Astrocyte (in vitro differentiated cells and primary cell): ENCODE data around the gene GOLGA8S. TPM values are rescaled to one million over a fixed set of nuclear protein-coding genes. Genes with fewer than 3 reads are reported as not detected.
"Not testable (repeated sequence)": the region's sequence is repeated elsewhere in the genome, so short reads cannot be mapped to it uniquely, and the experiment has no call there.

ENCODE experiments used
- DNase-seq: peaks from one replicate; pipeline ENCODE4 v3.0.0-alpha.2; 2010; ENCODE audit warnings: low read depth
- FAIRE-seq: peaks from 2 replicates; lab custom pipeline; 2011; peaks lifted over from hg19 to GRCh38; lab: Jason Lieb, UNC
- H2AFZ ChIP-seq: 2 replicates; pipeline ENCODE4 v1.6.0; 2012; ENCODE audit warnings: low read depth, low read length, inconsistent platforms
- H3K27ac ChIP-seq: 2 replicates; pipeline ENCODE4 v1.5.1; 2011; ENCODE audit warnings: low read depth, low read length, inconsistent platforms
- H3K27me3 ChIP-seq: 2 replicates; pipeline ENCODE4 v1.6.0; 2011; ENCODE audit warnings: low read length, inconsistent platforms; ENCODE audit not compliant: insufficient read depth
- H3K36me3 ChIP-seq: 2 replicates; pipeline ENCODE4 v1.5.1; 2011; ENCODE audit warnings: low read length, inconsistent platforms; ENCODE audit not compliant: insufficient read depth
- H3K4me1 ChIP-seq: 2 replicates; pipeline ENCODE4 v1.5.1; 2011; ENCODE audit warnings: low read length, inconsistent platforms; ENCODE audit not compliant: insufficient read depth
- H3K4me2 ChIP-seq: 2 replicates; pipeline ENCODE4 v1.6.0; 2012; ENCODE audit warnings: low read length, inconsistent platforms
- H3K4me3 ChIP-seq: 2 replicates; pipeline ENCODE4 v1.5.1; 2011; ENCODE audit warnings: low read depth, mild to moderate bottlenecking, low read length, inconsistent platforms; ENCODE audit not compliant: insufficient read depth
- H3K79me2 ChIP-seq: 2 replicates; pipeline ENCODE4 v1.6.0; 2012; ENCODE audit warnings: mild to moderate bottlenecking, low read length, inconsistent platforms; ENCODE audit not compliant: insufficient read depth
- H3K9ac ChIP-seq: 2 replicates; pipeline ENCODE4 v1.6.0; 2012; ENCODE audit warnings: mild to moderate bottlenecking, low read length, inconsistent platforms
- H3K9me3 ChIP-seq: 2 replicates; pipeline ENCODE4 v1.5.1; 2012; ENCODE audit warnings: low read depth, mild to moderate bottlenecking, low read length, inconsistent platforms; ENCODE audit not compliant: insufficient read depth
- H4K20me1 ChIP-seq: 2 replicates; pipeline ENCODE4 v1.6.0; 2012; ENCODE audit warnings: low read length, inconsistent platforms; ENCODE audit not compliant: insufficient read depth
- H3K27ac Mint-ChIP-seq: one replicate; pipeline ENCODE4 v1.8.0; 2021; ENCODE audit warnings: mild to moderate bottlenecking, mixed read lengths; ENCODE audit not compliant: unreplicated experiment
- H3K27me3 Mint-ChIP-seq: one replicate; pipeline ENCODE4 v1.8.0; 2021; ENCODE audit warnings: low read depth, mixed read lengths; ENCODE audit not compliant: unreplicated experiment
- H3K36me3 Mint-ChIP-seq: one replicate; pipeline ENCODE4 v1.8.0; 2021; ENCODE audit warnings: low read depth, mixed read lengths; ENCODE audit not compliant: unreplicated experiment
- H3K4me1 Mint-ChIP-seq: one replicate; pipeline ENCODE4 v1.8.0; 2021; ENCODE audit warnings: low read depth, mixed read lengths; ENCODE audit not compliant: unreplicated experiment
- H3K4me3 Mint-ChIP-seq: one replicate; pipeline ENCODE4 v1.8.0; 2021; ENCODE audit warnings: mild to moderate bottlenecking, moderate library complexity, mixed read lengths; ENCODE audit not compliant: unreplicated experiment
- H3K9me3 Mint-ChIP-seq: one replicate; pipeline ENCODE4 v1.8.0; 2021; ENCODE audit warnings: mild to moderate bottlenecking, mixed read lengths; ENCODE audit not compliant: unreplicated experiment
- CTCF ChIP-seq: IDR thresholded peaks from 2 replicates; pipeline ENCODE4 v1.5.1; 2011; ENCODE audit warnings: low read depth, mild to moderate bottlenecking, inconsistent platforms, low read length, moderate library complexity; ENCODE audit not compliant: insufficient read depth
- EZH2 ChIP-seq: IDR thresholded peaks from 2 replicates; pipeline ENCODE4 v1.6.1; 2012; ENCODE audit warnings: mild to moderate bottlenecking, low read length, inconsistent platforms; ENCODE audit not compliant: insufficient read depth
- total RNA-seq: library from RNA; stranded (reverse); gene quantifications from 2 replicates; pipeline ENCODE4 v1.2.1, GENCODE V29; 2021

Gene GOLGA8S
- total RNA-seq, 1 donor from 2014 or later, result 0.14 TPM

DNA sequence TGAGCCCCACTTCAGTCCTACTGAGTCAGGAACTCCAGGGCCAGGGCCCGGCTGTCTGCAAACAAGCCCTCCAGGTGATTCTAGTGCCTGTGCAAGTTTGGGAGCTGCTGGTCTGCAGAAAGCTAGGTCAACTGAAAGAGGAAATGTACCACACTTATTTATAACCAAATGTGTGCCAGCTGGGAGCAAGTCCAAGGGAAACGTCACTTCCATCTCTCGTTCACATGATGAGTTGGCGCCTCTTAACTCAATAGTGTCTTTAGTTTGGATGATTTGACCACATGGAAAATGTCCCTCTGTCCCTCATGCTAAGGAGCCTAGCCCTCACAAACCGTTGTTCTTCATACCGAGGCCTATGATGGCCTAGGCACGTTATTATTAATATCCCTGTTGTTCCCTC, 43.2 kb downstream of the GOLGA8S start:
- no peak overlapping the region for H3K27ac Mint-ChIP-seq
- Histone ChIP-seq H3K9me3 (no peaks in the 10 kb centered on the region), H3K36me3 (no peaks in the 10 kb centered on the region), H3K27me3 (no peaks in the 10 kb centered on the region), H2AFZ (no peak overlapping the region), H4K20me1 (no peaks in the 10 kb centered on the region), H3K4me2 (no peak overlapping the region), H3K79me2 (no peaks in the 10 kb centered on the region), H3K4me1 (no peaks in the 10 kb centered on the region), H3K9ac (no peak overlapping the region), H3K4me3 (no peak overlapping the region), H3K27ac (no peak overlapping the region)
- FAIRE-seq, result no peak
- H3K36me3 Mint-ChIP-seq, result no peaks in the 10 kb centered on the region
- TF ChIP-seq EZH2, result no peak
- no peak for TF ChIP-seq CTCF
- H3K27me3 Mint-ChIP-seq, result peaks cover 9% of the 10 kb centered on the region
- DNase-seq, result no peak
- H3K4me1 Mint-ChIP-seq, result peaks cover 8% of the 10 kb centered on the region
- H3K4me3 Mint-ChIP-seq, result no peak overlapping the region
- H3K9me3 Mint-ChIP-seq, result peaks cover 2% of the 10 kb centered on the region

- H3K79me2 ChIP-seq, H3K4me1 Mint-ChIP-seq, H3K27me3 ChIP-seq, H3K4me3 ChIP-seq, H3K4me1 ChIP-seq, H3K36me3 ChIP-seq, H4K20me1 ChIP-seq, H3K9me3 ChIP-seq, DNase-seq, H3K9me3 Mint-ChIP-seq, FAIRE-seq, H2AFZ ChIP-seq, H3K4me2 ChIP-seq, H3K36me3 Mint-ChIP-seq, H3K4me3 Mint-ChIP-seq, H3K27ac ChIP-seq, H3K9ac ChIP-seq, H3K27ac Mint-ChIP-seq: not testable (repeated sequence)
- peaks cover 12% of the 10 kb centered on the region for H3K27me3 Mint-ChIP-seq
Observed at GRCh38 chr15:23398357-23398756, 43.8 kb downstream of the GOLGA8S start.

- not testable (repeated sequence) for DNase-seq, H3K36me3 ChIP-seq, H3K27ac Mint-ChIP-seq
Observed at GRCh38 chr15:23399207-23399606, 44.7 kb downstream of the GOLGA8S start.

DNA sequence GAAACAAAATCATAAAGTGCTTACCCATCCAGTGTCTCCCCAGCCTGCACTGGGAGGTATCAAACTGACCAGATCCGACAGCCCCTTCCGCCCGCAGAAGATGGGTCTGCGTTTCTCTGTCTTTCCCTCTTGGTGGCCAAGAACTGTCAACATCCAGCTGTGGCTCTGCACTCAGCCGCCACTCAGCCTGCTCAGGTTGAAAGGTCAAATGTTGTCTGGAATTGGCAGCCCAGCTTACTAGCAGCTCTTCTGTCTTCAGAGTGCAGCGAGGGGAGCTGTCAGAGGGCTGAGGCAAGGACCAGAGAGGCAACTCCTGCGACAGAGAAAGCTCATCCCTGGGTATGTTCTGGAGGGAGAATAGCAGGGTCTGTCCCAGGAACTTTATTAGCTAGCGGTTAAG, 47.1 kb downstream of the GOLGA8S start:
- no peaks in the 10 kb centered on the region for H3K79me2 ChIP-seq
- H3K27ac ChIP-seq, result no peak overlapping the region
- H3K4me3 ChIP-seq, result no peak overlapping the region
- no peaks in the 10 kb centered on the region for H4K20me1 ChIP-seq
- H3K36me3 ChIP-seq, result no peaks in the 10 kb centered on the region
- Mint-ChIP-seq H3K36me3 (no peaks in the 10 kb centered on the region), H3K9me3 (no peaks in the 10 kb centered on the region), H3K27ac (no peak overlapping the region), H3K27me3 (peaks cover 14% of the 10 kb centered on the region), H3K4me3 (no peak overlapping the region), H3K4me1 (no peaks in the 10 kb centered on the region)
- no peak overlapping the region for H3K9ac ChIP-seq
- no peak for FAIRE-seq
- H3K4me1 ChIP-seq, result no peaks in the 10 kb centered on the region
- H2AFZ ChIP-seq, result no peak overlapping the region
- no peaks in the 10 kb centered on the region for H3K27me3 ChIP-seq
- no peak overlapping the region for H3K4me2 ChIP-seq
- DNase-seq, result no peak
- no peak for TF ChIP-seq CTCF
- no peak for TF ChIP-seq EZH2
- no peaks in the 10 kb centered on the region for H3K9me3 ChIP-seq

More at GRCh38 chr15:23399207-23399606, 44.7 kb downstream of the GOLGA8S start:
- not testable (repeated sequence) for H3K9me3 ChIP-seq, H3K4me2 ChIP-seq, H3K36me3 Mint-ChIP-seq, H3K4me3 Mint-ChIP-seq, H3K79me2 ChIP-seq, H3K4me1 Mint-ChIP-seq, H4K20me1 ChIP-seq, H3K4me1 ChIP-seq, H3K9me3 Mint-ChIP-seq, FAIRE-seq, H3K9ac ChIP-seq, H2AFZ ChIP-seq, H3K4me3 ChIP-seq, H3K27ac ChIP-seq, H3K27me3 ChIP-seq
- H3K27me3 Mint-ChIP-seq, result peaks cover 14% of the 10 kb centered on the region
